Stimulated activated naive CD8-positive, alpha-beta T cell treated with anti-CD3 and anti-CD28 coated beads, Interleukin-15, amount 100 ng/mL, for 72 hours (primary cell): ENCODE results near the gene MAP7D1.

Experiments
- ATAC-seq: fragments of 150-1000 bp; cut with Tn5 transposase; 2 replicates; pipeline ENCODE4 v1.10.0; 2021; ENCODE audit warnings: mild to moderate bottlenecking, moderate library complexity
- DNase-seq, 2 donors: peaks; one replicate each; pipeline ENCODE4 v3.0.0; 2021 to 2022
- H3K27ac Mint-ChIP-seq, 2 donors: one replicate each; pipeline ENCODE4 v1.8.0; 2022; ENCODE audit warnings: mild to moderate bottlenecking in 2 of 2, mixed read lengths in 2 of 2, moderate library complexity in 2 of 2
- H3K27me3 Mint-ChIP-seq: one replicate; pipeline ENCODE4 v1.8.0; 2022; ENCODE audit warnings: mixed read lengths
- H3K4me1 Mint-ChIP-seq: one replicate; pipeline ENCODE4 v1.8.0; 2022; ENCODE audit warnings: mild to moderate bottlenecking, mixed read lengths
- H3K4me3 Mint-ChIP-seq, 2 donors: one replicate each; pipeline ENCODE4 v1.8.0; 2022; ENCODE audit warnings: mild to moderate bottlenecking in 2 of 2, mixed read lengths in 2 of 2, moderate library complexity in 1 of 2
- H3K9me3 Mint-ChIP-seq, 2 donors: one replicate each; pipeline ENCODE4 v1.8.0; 2022; ENCODE audit warnings: mixed read lengths in 2 of 2

MAP7D1 gene

DNA sequence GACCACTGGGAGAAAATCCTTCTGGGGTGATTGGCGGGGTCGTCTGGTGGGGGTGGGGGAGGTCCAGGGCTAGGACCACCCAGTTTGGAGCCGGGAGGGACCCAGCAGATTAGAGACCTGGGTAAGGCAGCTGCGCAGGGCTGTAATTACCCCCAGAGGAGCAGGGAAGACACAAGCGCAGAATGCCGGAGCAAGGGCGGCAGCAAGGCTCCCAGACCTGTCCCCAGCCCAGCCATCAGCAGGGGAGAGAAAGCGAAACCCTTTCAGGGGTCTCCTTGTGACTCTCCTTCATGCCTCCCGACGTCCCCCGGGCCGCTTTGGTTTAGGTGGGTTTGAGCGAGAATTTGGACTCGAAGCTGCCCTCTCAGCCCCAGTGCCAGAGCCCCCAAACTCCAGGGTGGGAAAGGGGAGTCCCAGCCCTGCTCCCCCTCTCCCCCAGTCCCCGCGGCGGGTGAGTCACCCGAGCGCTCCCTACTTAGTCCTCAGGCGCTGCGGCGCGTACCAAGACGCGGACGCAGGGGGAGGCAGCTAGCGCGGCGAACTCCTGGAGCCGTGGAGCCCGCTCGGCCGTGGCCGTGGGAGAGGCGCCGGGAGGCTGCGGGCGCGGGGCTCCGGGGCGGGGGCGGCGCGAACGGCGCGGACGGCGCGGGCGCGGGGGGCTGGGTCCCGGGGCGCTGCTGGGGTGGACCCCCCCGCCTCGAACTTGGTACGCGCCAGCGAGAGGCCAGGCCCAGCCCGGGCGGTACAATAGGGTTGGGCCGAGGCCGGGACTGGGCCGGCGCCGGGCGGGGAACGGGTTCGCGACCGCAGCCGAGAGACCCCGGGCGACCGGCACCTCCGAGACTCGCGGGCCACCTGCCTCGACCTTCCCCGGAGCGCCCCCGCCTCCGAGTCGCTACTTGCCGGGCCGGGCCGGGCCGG is at the start of gene MAP7D1:
Gene MAP7D1 (plus strand): TSS at position 753 of the 921 bp plus-strand sequence. CDS start 258 bp downstream, outside the sequence.
- H3K9me3 Mint-ChIP-seq: no peaks in the 10 kb centered on the region
- peak within 1 kb of the TSS; percentile 97 to 99 for H3K27ac Mint-ChIP-seq
- DNase-seq (peak; percentile 86 to 92), ATAC-seq (peak; percentile 70)
- H3K4me1 Mint-ChIP-seq: peaks cover 83% of the 10 kb centered on the region
- peak within 1 kb of the TSS; percentile 91 to 98 for H3K4me3 Mint-ChIP-seq
- no peaks in the 10 kb centered on the region for H3K27me3 Mint-ChIP-seq

- Mint-ChIP-seq H3K27me3 (no peaks in the 10 kb centered on the region), H3K4me1 (peaks cover 49% of the 10 kb centered on the region), H3K4me3 (no peak overlapping the region), H3K27ac (no peak overlapping the region), H3K9me3 (no peaks in the 10 kb centered on the region)
- ATAC-seq (no peak), DNase-seq (no peak)
These were observed 49.7 kb upstream of the MAP7D1 start for GRCh38 chr1:36106269-36106668.

GRCh38 chr1:36107394-36107793 is 48.6 kb upstream of the MAP7D1 start:
- Mint-ChIP-seq H3K4me3 (no peak overlapping the region), H3K27me3 (no peaks in the 10 kb centered on the region), H3K9me3 (no peaks in the 10 kb centered on the region), H3K27ac (peak overlapping the region in 1 of 2 donors; percentile 68), H3K4me1 (peaks cover 53% of the 10 kb centered on the region)
- ATAC-seq: no peak
- DNase-seq: no peak

DNA sequence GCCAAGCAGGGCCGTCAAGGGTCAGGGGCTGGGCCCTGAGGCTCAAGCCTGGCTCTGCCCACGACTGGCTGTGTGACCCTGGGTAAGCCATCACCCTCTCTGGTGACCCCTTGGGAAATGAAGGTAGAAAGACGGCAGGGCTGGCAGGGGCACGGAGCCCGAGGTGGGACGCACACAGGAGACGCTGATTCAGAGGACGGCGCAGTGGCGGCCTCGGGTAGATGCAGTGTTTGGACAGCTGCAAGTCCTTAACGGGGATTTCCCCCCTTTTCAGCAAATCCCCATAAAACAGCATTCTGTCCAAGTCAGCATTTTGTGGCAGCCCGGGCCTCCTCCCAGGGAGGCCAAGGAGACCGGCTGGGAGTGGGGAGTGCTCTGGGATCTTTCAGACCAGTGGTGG is 47.6 kb upstream of the MAP7D1 start:
- H3K27me3 Mint-ChIP-seq: no peaks in the 10 kb centered on the region
- H3K4me3 Mint-ChIP-seq: peak overlapping the region in 1 of 2 donors; percentile 56
- H3K4me1 Mint-ChIP-seq: peaks cover 53% of the 10 kb centered on the region
- H3K9me3 Mint-ChIP-seq: no peaks in the 10 kb centered on the region
- no peak for ATAC-seq
- no peak for DNase-seq
- peak overlapping the region; percentile 28 to 94 for H3K27ac Mint-ChIP-seq

DNA sequence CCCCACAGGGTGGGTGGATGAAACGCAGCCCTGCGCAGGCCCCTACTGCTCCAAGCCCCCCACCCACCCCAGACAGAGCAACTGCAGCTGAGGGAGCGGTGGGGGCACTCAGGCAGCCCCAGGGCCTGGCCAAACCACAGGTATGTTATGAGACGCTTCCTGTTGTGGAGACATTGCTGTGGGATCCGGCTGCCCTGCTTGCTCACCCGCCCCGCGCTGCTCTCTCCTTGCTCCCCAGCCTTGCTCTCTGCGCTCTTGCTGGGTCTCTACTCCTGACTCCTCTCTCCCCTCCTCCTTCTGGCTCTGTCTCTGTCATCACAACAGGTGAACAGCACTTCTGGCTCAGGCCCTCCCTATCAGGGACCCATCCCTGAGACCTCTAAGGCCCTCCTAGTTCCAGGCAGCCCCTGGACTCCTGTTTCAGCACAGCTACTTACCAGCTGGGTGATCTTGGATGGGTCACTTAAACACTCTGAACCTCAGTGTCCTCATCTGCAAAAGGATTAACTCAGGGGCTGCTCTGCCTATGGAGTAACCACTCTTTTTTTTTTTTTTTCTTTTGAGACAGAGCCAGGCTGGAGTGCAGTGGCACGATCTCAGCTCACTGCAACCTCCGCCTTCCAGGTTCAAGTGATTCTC is 46.8 kb upstream of the MAP7D1 start:
- Mint-ChIP-seq H3K27me3 (no peaks in the 10 kb centered on the region), H3K27ac (peak overlapping the region; percentile 89 to 95), H3K4me3 (peak overlapping the region; percentile 34 to 56), H3K4me1 (peaks cover 53% of the 10 kb centered on the region), H3K9me3 (no peaks in the 10 kb centered on the region)
- ATAC-seq: peak; percentile 96
- peak; percentile 55 to 61 for DNase-seq

GRCh38 chr1:36111151-36111550 is 44.8 kb upstream of the MAP7D1 start:
- peak overlapping the region; percentile 43 to 69 for H3K27ac Mint-ChIP-seq
- peak overlapping the region in 1 of 2 donors; percentile 4 for H3K4me3 Mint-ChIP-seq
- no peaks in the 10 kb centered on the region for H3K27me3 Mint-ChIP-seq
- ATAC-seq (no peak), DNase-seq (no peak)
- H3K4me1 Mint-ChIP-seq: peaks cover 46% of the 10 kb centered on the region
- H3K9me3 Mint-ChIP-seq: no peaks in the 10 kb centered on the region

- Mint-ChIP-seq H3K27ac (peak overlapping the region; percentile 0 to 16), H3K4me3 (no peak overlapping the region), H3K4me1 (peaks cover 34% of the 10 kb centered on the region), H3K9me3 (no peaks in the 10 kb centered on the region), H3K27me3 (no peaks in the 10 kb centered on the region)
- DNase-seq (no peak), ATAC-seq (no peak)
These were observed 43.1 kb upstream of the MAP7D1 start for GRCh38 chr1:36112823-36113222.

- Mint-ChIP-seq H3K9me3 (no peaks in the 10 kb centered on the region), H3K27ac (no peak overlapping the region), H3K27me3 (no peaks in the 10 kb centered on the region), H3K4me3 (no peak overlapping the region), H3K4me1 (peaks cover 19% of the 10 kb centered on the region)
- DNase-seq (no peak), ATAC-seq (no peak)
These were observed 41.6 kb upstream of the MAP7D1 start for GRCh38 chr1:36114371-36114770.

- ATAC-seq (no peak), DNase-seq (no peak)
- Mint-ChIP-seq H3K4me1 (peaks cover 14% of the 10 kb centered on the region), H3K27ac (peak overlapping the region in 1 of 2 donors; percentile 78), H3K27me3 (no peaks in the 10 kb centered on the region), H3K4me3 (no peak overlapping the region), H3K9me3 (no peaks in the 10 kb centered on the region)
These were observed 40.7 kb upstream of the MAP7D1 start for GRCh38 chr1:36115200-36115669.

- Mint-ChIP-seq H3K9me3 (no peaks in the 10 kb centered on the region), H3K4me1 (peaks cover 8% of the 10 kb centered on the region), H3K27ac (peak overlapping the region in 1 of 2 donors; percentile 78), H3K27me3 (no peaks in the 10 kb centered on the region), H3K4me3 (no peak overlapping the region)
- DNase-seq: no peak
- no peak for ATAC-seq
These were observed 40.0 kb upstream of the MAP7D1 start for GRCh38 chr1:36115931-36116330.

GRCh38 chr1:36116901-36117300 is 39.1 kb upstream of the MAP7D1 start:
- Mint-ChIP-seq H3K9me3 (no peaks in the 10 kb centered on the region), H3K4me1 (no peaks in the 10 kb centered on the region), H3K27me3 (peaks cover under 1% of the 10 kb centered on the region), H3K27ac (no peak overlapping the region), H3K4me3 (no peak overlapping the region)
- no peak for ATAC-seq
- DNase-seq: no peak

GRCh38 chr1:36118447-36119204 is 37.3 kb upstream of the MAP7D1 start:
- no peaks in the 10 kb centered on the region for H3K9me3 Mint-ChIP-seq
- H3K4me1 Mint-ChIP-seq: peaks cover 13% of the 10 kb centered on the region
- no peak overlapping the region for H3K4me3 Mint-ChIP-seq
- no peak for ATAC-seq
- peaks cover 17% of the 10 kb centered on the region for H3K27me3 Mint-ChIP-seq
- H3K27ac Mint-ChIP-seq: no peak overlapping the region
- DNase-seq: no peak

DNA sequence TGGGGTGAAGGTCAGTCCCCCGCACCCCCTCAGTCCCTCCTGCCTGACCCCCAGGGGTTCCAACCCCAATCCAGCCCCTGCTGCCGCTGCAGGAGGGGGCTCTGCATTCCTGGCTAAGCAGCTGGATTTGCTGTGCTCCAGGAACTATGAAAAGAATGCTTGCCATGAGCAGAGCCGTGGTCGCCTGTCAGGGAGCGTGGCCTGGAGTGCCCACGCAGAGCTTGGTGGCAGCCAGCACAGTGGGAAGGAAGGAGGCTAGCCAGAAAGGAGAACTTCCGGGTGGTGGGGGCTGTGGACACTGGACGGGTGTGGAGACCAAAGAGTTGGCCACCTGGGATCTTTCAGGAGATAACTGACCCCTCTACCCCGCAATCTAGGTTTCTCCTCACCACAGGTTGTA is 36.5 kb upstream of the MAP7D1 start:
- Mint-ChIP-seq H3K9me3 (no peaks in the 10 kb centered on the region), H3K4me3 (no peak overlapping the region)
- DNase-seq: no peak

DNA sequence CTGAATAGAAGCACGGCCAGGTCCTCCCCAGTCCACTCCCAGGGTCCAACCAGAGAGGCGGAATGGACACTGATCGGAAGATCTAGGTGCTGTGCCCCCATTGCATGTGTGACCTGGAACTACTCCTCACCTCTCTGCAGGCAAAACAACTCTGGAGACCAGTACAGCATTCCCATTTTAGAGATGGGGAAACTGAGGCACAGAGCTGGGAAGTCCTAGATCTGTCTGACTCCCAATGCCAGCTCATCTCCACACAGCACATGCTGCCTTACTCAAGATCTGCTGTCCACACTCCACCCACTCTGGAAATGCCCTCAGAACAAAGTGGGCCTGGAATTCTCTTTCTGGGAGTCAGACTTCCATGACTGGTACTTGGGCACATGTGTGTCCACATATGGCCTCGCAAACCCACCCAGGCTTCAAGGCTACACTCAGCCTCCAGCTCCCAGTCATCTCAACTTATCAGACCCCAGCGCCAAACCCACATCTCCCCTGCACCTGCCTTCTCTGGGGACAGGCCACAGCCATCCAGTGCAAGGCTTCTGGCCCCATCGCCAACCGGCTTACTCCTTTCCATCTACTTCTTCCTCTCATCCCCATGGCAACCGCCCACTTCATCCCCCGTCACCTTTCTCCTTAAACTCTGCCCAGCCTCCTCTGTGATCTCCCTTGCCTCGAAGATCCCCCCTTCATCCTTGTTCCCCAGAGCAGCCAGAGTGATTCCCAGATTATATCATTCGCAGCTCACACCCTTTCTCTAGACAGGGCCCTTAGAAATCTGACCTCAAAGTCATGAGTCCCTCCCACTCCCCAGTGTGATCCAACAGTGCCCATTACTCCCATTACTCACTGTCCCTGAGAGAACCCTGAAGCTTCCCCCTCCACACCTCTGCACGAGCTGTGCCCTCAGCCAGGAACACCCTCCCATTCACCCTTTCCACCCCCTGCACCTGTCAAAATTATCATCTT is 33.6 kb upstream of the MAP7D1 start:
- peak overlapping the region in 1 of 2 donors; percentile 4 for H3K27ac Mint-ChIP-seq
- no peaks in the 10 kb centered on the region for H3K9me3 Mint-ChIP-seq
- ATAC-seq: no peak
- no peak for DNase-seq
- peaks cover 45% of the 10 kb centered on the region for H3K4me1 Mint-ChIP-seq
- no peak overlapping the region for H3K4me3 Mint-ChIP-seq
- peaks cover 45% of the 10 kb centered on the region for H3K27me3 Mint-ChIP-seq

More for the DNA sequence above, 36.5 kb upstream of the MAP7D1 start:
- H3K27me3 Mint-ChIP-seq: peaks cover 26% of the 10 kb centered on the region
- H3K4me1 Mint-ChIP-seq: peaks cover 21% of the 10 kb centered on the region
- no peak overlapping the region for H3K27ac Mint-ChIP-seq
- no peak for ATAC-seq
